Measurements from ENCODE around the gene FANK1. TPM values are rescaled to one million over a fixed set of nuclear protein-coding genes. Genes with fewer than 3 reads are reported as not detected.
"Not testable (repeated sequence)": the region's sequence is repeated elsewhere in the genome, so short reads cannot be mapped to it uniquely, and the experiment has no call there.

FANK1 gene
- polyA plus RNA-seq, 4 donors: 1.5 to 4.0 (median 2.8) TPM

DNA sequence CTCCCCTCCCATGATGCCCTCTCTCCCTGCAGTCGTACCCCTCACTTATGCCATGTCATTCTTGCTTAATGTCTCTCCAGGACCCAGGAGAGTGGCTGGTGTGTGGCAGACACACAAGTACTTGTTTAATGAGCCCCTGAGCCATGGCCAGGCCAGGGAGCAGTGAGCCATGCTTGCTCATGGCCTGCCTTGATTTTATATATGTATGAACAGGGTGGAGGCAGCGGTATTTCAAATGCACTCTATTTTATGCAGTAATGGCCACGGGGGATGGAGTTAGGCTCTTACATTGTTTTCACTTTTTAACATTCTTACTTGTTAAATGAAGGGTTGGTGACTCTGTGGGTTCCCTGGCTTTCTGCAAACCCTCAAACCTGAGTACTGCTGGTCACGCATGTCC is 144.8 kb downstream of the FANK1 start:
- H3K9me3 ChIP-seq (ENCODE audit: control insufficient read depth in 2 of 2, insufficient read depth in 1 of 2, low read depth in 1 of 2, low read length in 1 of 2): no peaks in the 10 kb centered on the region
- no peak overlapping the region for H3K27ac ChIP-seq (ENCODE audit: low read depth in 1 of 3, low read length in 2 of 3)
- H3K4me1 ChIP-seq (ENCODE audit: control insufficient read depth in 3 of 3, insufficient read depth in 2 of 3, low read depth in 1 of 3, low read length in 2 of 3): peaks cover 0 to 11% (median 3%) of the 10 kb centered on the region in 3 donors
- H3K36me3 ChIP-seq (ENCODE audit: control insufficient read depth in 3 of 3, insufficient read depth in 2 of 3, low read depth in 1 of 3, low read length in 3 of 3): no peaks in the 10 kb centered on the region
- no peak overlapping the region for H3K4me3 ChIP-seq (ENCODE audit: low read depth in 1 of 3, low read length in 3 of 3)
- H3K27me3 ChIP-seq (ENCODE audit: control insufficient read depth in 3 of 3, insufficient read depth in 3 of 3, low read length in 3 of 3): no peaks in the 10 kb centered on the region
- WGBS, 3 donors: 87 to 90% (median 88%) methylated on average over 4 of the region's 4 CpGs
- FAIRE-seq (no peak), DNase-seq (no peak)

GRCh38 chr10:126041804-126042231 is 145.5 kb downstream of the FANK1 start:
- peaks cover 0 to 11% (median 3%) of the 10 kb centered on the region in 3 donors for H3K4me1 ChIP-seq (ENCODE audit: control insufficient read depth in 3 of 3, insufficient read depth in 2 of 3, low read depth in 1 of 3, low read length in 2 of 3)
- no peak overlapping the region for H3K4me3 ChIP-seq (ENCODE audit: low read depth in 1 of 3, low read length in 3 of 3)
- H3K36me3 ChIP-seq (ENCODE audit: control insufficient read depth in 3 of 3, insufficient read depth in 2 of 3, low read depth in 1 of 3, low read length in 3 of 3): no peaks in the 10 kb centered on the region
- WGBS, 3 donors: 14 to 31% (median 24%) methylated on average over 12 of the region's 12 CpGs
- FAIRE-seq (no peak), DNase-seq (peak; percentile 29 to 82)
- no peaks in the 10 kb centered on the region for H3K9me3 ChIP-seq (ENCODE audit: control insufficient read depth in 2 of 2, insufficient read depth in 1 of 2, low read depth in 1 of 2, low read length in 1 of 2)
- no peaks in the 10 kb centered on the region for H3K27me3 ChIP-seq (ENCODE audit: control insufficient read depth in 3 of 3, insufficient read depth in 3 of 3, low read length in 3 of 3)
- H3K27ac ChIP-seq (ENCODE audit: low read depth in 1 of 3, low read length in 2 of 3): peak overlapping the region in 1 of 3 donors; percentile 15

- Histone ChIP-seq H3K4me3 (ENCODE audit: low read depth in 1 of 3, low read length in 3 of 3) (no peak overlapping the region), H3K27ac (ENCODE audit: low read depth in 1 of 3, low read length in 2 of 3) (peak overlapping the region in 1 of 3 donors; percentile 15)
- FAIRE-seq: no peak
These were observed 146.0 kb downstream of the FANK1 start for GRCh38 chr10:126042354-126042753.

DNA sequence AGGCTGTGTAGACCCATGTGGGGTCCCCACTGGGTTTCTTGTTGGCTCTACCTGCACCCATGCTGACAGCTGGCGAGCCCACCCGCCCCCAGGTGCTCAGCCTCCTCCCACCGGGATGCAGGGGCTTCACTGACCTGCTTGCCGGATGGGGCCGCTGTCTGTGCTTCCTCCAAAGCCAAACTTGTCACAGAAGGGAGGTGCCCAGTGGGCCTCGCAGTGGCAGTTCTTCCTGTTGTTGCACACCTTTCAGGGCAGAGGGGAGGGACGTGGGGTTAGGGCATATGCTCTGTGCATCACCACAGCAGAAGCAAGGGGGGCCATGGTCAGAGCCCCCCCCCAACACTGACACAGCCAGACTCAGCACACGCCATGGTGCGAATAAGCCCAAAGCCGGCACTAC is 146.5 kb downstream of the FANK1 start:
- DNase-seq: no peak
- Histone ChIP-seq H3K9me3 (ENCODE audit: control insufficient read depth in 2 of 2, insufficient read depth in 1 of 2, low read depth in 1 of 2, low read length in 1 of 2) (no peaks in the 10 kb centered on the region), H3K36me3 (ENCODE audit: control insufficient read depth in 3 of 3, insufficient read depth in 2 of 3, low read depth in 1 of 3, low read length in 3 of 3) (no peaks in the 10 kb centered on the region), H3K4me3 (ENCODE audit: low read depth in 1 of 3, low read length in 3 of 3) (no peak overlapping the region), H3K4me1 (ENCODE audit: control insufficient read depth in 3 of 3, insufficient read depth in 2 of 3, low read depth in 1 of 3, low read length in 2 of 3) (peaks cover 0 to 11% (median 3%) of the 10 kb centered on the region in 3 donors), H3K27me3 (ENCODE audit: control insufficient read depth in 3 of 3, insufficient read depth in 3 of 3, low read length in 3 of 3) (no peaks in the 10 kb centered on the region), H3K27ac (ENCODE audit: low read depth in 1 of 3, low read length in 2 of 3) (no peak overlapping the region)
- WGBS, 3 donors: 85 to 90% (median 90%) methylated on average over 10 of the region's 10 CpGs
- FAIRE-seq: no peak

More at GRCh38 chr10:126042354-126042753, 146.0 kb downstream of the FANK1 start:
- Histone ChIP-seq H3K4me1 (ENCODE audit: control insufficient read depth in 3 of 3, insufficient read depth in 2 of 3, low read depth in 1 of 3, low read length in 2 of 3) (peaks cover 0 to 11% (median 3%) of the 10 kb centered on the region in 3 donors), H3K9me3 (ENCODE audit: control insufficient read depth in 2 of 2, insufficient read depth in 1 of 2, low read depth in 1 of 2, low read length in 1 of 2) (no peaks in the 10 kb centered on the region), H3K36me3 (ENCODE audit: control insufficient read depth in 3 of 3, insufficient read depth in 2 of 3, low read depth in 1 of 3, low read length in 3 of 3) (no peaks in the 10 kb centered on the region), H3K27me3 (ENCODE audit: control insufficient read depth in 3 of 3, insufficient read depth in 3 of 3, low read length in 3 of 3) (no peaks in the 10 kb centered on the region)
- no peak for DNase-seq
- WGBS, 3 donors: 46 to 63% (median 55%) methylated on average over 4 of the region's 4 CpGs

- FAIRE-seq: no peak
- DNase-seq: no peak
- H3K4me3 ChIP-seq (ENCODE audit: low read depth in 1 of 3, low read length in 3 of 3): no peak overlapping the region
- no peaks in the 10 kb centered on the region for H3K36me3 ChIP-seq (ENCODE audit: control insufficient read depth in 3 of 3, insufficient read depth in 2 of 3, low read depth in 1 of 3, low read length in 3 of 3)
- 83 to 85% (median 85%) methylated on average over 10 of the region's 10 CpGs for WGBS, 3 donors
- H3K9me3 ChIP-seq (ENCODE audit: control insufficient read depth in 2 of 2, insufficient read depth in 1 of 2, low read depth in 1 of 2, low read length in 1 of 2): no peaks in the 10 kb centered on the region
- no peaks in the 10 kb centered on the region for H3K27me3 ChIP-seq (ENCODE audit: control insufficient read depth in 3 of 3, insufficient read depth in 3 of 3, low read length in 3 of 3)
- H3K4me1 ChIP-seq (ENCODE audit: control insufficient read depth in 3 of 3, insufficient read depth in 2 of 3, low read depth in 1 of 3, low read length in 2 of 3): peaks cover 0 to 11% (median 3%) of the 10 kb centered on the region in 3 donors
- H3K27ac ChIP-seq (ENCODE audit: low read depth in 1 of 3, low read length in 2 of 3): no peak overlapping the region
These were observed 147.0 kb downstream of the FANK1 start for GRCh38 chr10:126043389-126043788.

DNA sequence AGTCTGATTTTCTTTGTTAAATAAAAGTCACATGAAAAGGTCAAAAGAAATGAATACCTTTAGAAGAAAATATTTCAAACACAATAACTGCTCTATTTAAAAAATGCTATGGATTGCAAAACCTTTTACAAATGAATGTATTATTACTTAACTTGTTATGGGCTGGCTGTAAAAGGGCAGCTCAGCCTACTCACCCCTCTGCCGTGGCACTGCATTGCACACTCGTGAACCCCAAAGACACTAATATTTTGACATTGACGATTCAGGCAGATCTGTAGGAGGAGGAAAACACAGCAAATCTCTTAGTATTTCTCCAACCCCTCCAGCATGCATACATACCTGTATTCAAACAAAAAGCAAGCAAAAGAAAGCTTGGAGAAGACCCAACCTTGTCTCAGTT is 149.5 kb downstream of the FANK1 start:
- WGBS, 3 donors: 82 to 94% (median 87%) methylated on average over 3 of the region's 3 CpGs
- FAIRE-seq: no peak
- no peaks in the 10 kb centered on the region for H3K36me3 ChIP-seq (ENCODE audit: control insufficient read depth in 3 of 3, insufficient read depth in 2 of 3, low read depth in 1 of 3, low read length in 3 of 3)

GRCh38 chr10:126046831-126047230 is 150.5 kb downstream of the FANK1 start:
- H3K36me3 ChIP-seq (ENCODE audit: control insufficient read depth in 3 of 3, insufficient read depth in 2 of 3, low read depth in 1 of 3, low read length in 3 of 3): no peaks in the 10 kb centered on the region
- peaks cover 0 to 7% (median 3%) of the 10 kb centered on the region in 3 donors for H3K4me1 ChIP-seq (ENCODE audit: control insufficient read depth in 3 of 3, insufficient read depth in 2 of 3, low read depth in 1 of 3, low read length in 2 of 3)
- FAIRE-seq: no peak
- DNase-seq: no peak
- no peaks in the 10 kb centered on the region for H3K9me3 ChIP-seq (ENCODE audit: control insufficient read depth in 2 of 2, insufficient read depth in 1 of 2, low read depth in 1 of 2, low read length in 1 of 2)
- H3K27ac ChIP-seq (ENCODE audit: low read depth in 1 of 3, low read length in 2 of 3): no peak overlapping the region
- no peak overlapping the region for H3K4me3 ChIP-seq (ENCODE audit: low read depth in 1 of 3, low read length in 3 of 3)
- H3K27me3 ChIP-seq (ENCODE audit: control insufficient read depth in 3 of 3, insufficient read depth in 3 of 3, low read length in 3 of 3): no peaks in the 10 kb centered on the region
- WGBS, 3 donors: 73 to 79% (median 74%) methylated on average over 5 of the region's 5 CpGs

More for the DNA sequence above, 149.5 kb downstream of the FANK1 start:
- Histone ChIP-seq H3K27ac (ENCODE audit: low read depth in 1 of 3, low read length in 2 of 3) (no peak overlapping the region), H3K9me3 (ENCODE audit: control insufficient read depth in 2 of 2, insufficient read depth in 1 of 2, low read depth in 1 of 2, low read length in 1 of 2) (no peaks in the 10 kb centered on the region), H3K4me1 (ENCODE audit: control insufficient read depth in 3 of 3, insufficient read depth in 2 of 3, low read depth in 1 of 3, low read length in 2 of 3) (peaks cover 0 to 11% (median 3%) of the 10 kb centered on the region in 3 donors), H3K27me3 (ENCODE audit: control insufficient read depth in 3 of 3, insufficient read depth in 3 of 3, low read length in 3 of 3) (no peaks in the 10 kb centered on the region), H3K4me3 (ENCODE audit: low read depth in 1 of 3, low read length in 3 of 3) (no peak overlapping the region)
- DNase-seq: no peak

DNA sequence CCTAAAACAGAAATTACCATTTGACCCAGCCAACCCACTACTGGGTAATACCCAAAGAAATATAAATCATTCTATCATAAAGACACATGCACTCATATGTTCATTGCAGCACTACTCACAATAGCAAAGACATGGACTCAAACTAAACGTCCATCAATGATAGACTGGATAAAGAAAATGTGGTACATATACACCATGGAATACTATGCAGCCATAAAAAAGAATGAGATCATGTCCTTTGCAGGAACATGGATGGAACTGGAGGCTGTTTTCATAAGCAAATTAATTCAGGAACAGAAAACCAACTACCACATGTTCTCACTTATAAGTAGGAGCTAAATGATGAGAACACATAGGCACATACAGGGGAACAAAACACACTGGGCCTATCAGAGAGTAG is 151.4 kb downstream of the FANK1 start:
- not testable (repeated sequence) for FAIRE-seq; H3K9me3 ChIP-seq (ENCODE audit: control insufficient read depth in 2 of 2, insufficient read depth in 1 of 2, low read depth in 1 of 2, low read length in 1 of 2); H3K27me3 ChIP-seq (ENCODE audit: control insufficient read depth in 3 of 3, insufficient read depth in 3 of 3, low read length in 3 of 3); H3K27ac ChIP-seq (ENCODE audit: low read depth in 1 of 3, low read length in 2 of 3); H3K4me3 ChIP-seq (ENCODE audit: low read depth in 1 of 3, low read length in 3 of 3); H3K36me3 ChIP-seq (ENCODE audit: control insufficient read depth in 3 of 3, insufficient read depth in 2 of 3, low read depth in 1 of 3, low read length in 3 of 3); H3K4me1 ChIP-seq (ENCODE audit: control insufficient read depth in 3 of 3, insufficient read depth in 2 of 3, low read depth in 1 of 3, low read length in 2 of 3); DNase-seq
- 57 to 80% (median 76%) methylated on average over 1 of the region's 1 CpG for WGBS, 3 donors
